Measurements from ENCODE around the gene ZPR1.

The ZPR1 gene

GRCh38 chr11:116792869-116793771 is 5.3 kb upstream of the ZPR1 start:
- no peak for DNase-seq (ENCODE audit: low spot score)

GRCh38 chr11:116792144-116792868 is 4.5 kb upstream of the ZPR1 start:
- DNase-seq (ENCODE audit: low spot score), result no peak

DNA sequence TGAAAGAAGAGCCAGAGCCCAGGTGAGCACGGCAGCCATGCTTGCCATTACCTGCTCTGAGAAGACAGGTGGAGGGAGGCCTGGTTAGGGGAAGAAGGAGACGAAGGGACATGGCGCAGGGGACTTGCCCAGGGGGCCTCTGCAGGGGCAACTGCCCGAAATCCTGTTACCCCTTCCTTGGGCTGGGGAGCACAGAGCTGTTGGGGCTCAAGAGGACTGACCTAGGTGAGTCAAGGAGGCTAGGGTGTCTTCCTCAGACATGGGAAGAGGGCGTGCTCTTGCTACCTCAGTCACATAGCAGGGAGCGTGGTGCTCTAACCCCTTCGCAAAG is 4.0 kb upstream of the ZPR1 start, which contains the start of gene APOA5:
TSS of gene APOA5 (minus strand) at position 67 of the 331 bp plus-strand sequence. CDS start at position 48, 19 bp downstream.
- no peak for DNase-seq (ENCODE audit: low spot score)

GRCh38 chr11:116791002-116791812 is 3.4 kb upstream of the ZPR1 start:
- peak; percentile 61 for DNase-seq (ENCODE audit: low spot score)

- no peak for DNase-seq (ENCODE audit: low spot score)
Measured at GRCh38 chr11:116790167-116791001, 2.6 kb upstream of the ZPR1 start.

GRCh38 chr11:116788975-116789374 is 1.2 kb upstream of the ZPR1 start:
- no peak for DNase-seq (ENCODE audit: low spot score)

DNA sequence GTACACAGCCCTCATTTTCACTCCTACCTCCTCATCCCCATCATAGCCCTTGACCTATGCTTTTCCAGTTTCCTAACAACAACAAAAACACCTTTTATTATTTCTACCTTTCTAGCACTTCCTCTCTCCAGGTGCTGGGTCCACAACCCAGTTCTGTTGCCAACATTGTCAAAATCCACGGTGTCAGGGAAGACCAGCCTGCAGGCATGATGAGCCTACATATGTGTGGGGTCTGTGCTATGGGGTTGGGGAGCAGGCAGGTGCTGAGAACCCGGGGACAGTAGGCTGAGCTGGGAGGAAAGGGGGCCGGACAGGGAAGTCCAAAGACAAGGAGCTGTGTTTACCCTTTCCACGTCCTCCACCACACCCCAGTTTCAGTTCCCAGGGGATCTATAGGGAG is 711 bp upstream of the ZPR1 start:
- no peak for DNase-seq (ENCODE audit: low spot score)

DNA sequence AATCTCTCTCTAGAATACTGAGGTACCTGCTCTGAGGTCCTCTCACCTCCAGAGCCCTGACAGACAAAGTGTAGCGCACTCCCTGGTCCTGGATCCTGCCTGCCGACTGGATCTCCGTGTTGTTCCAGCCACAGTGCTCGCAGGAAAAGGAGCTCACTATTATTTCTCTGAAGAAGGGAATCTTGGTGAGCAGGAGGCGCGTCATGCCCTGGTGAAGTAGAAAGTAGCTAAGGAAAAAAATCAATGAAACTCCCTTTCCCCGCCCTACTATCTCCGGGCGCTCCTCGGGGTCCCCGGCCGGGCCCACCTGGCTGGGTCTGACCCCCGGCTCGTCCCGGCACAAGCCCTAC is 412 bp downstream of the ZPR1 start:
- DNase-seq (ENCODE audit: low spot score), result no peak

- no peak for DNase-seq (ENCODE audit: low spot score)
Measured at GRCh38 chr11:116786966-116787365, 857 bp downstream of the ZPR1 start.

GRCh38 chr11:116786326-116786725 is 1.5 kb downstream of the ZPR1 start:
- no peak for DNase-seq (ENCODE audit: low spot score)

- no peak for DNase-seq (ENCODE audit: low spot score)
Measured at GRCh38 chr11:116782728-116783127, 5.1 kb downstream of the ZPR1 start.

- DNase-seq (ENCODE audit: low spot score), result no peak
Measured at GRCh38 chr11:116778556-116778955, 9.3 kb downstream of the ZPR1 start.

GRCh38 chr11:116777056-116777455 is 10.8 kb downstream of the ZPR1 start:
- DNase-seq (ENCODE audit: low spot score), result no peak

DNA sequence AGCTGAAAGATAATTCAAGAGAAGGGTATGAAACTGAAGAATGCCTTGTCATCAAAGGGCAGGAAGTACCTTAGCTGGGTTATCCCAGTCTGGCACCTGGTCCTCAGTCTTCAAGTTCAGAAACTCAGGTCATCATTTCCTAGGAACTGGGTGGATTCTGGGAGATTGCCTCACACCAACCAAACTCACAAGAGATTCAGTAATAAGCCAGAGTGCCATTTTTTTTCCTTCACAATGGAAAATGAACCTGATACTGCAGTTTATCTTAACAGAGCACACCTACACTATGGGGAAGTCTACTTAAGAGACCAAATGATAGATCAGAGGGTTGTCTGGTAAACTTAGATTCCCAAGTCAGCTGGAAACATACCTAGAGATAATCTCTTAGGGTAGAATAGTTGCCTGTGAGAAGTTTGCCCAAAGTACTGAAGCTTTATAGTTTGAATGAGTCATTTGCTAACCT is 11.3 kb downstream of the ZPR1 start:
- no peak for DNase-seq (ENCODE audit: low spot score)

DNA sequence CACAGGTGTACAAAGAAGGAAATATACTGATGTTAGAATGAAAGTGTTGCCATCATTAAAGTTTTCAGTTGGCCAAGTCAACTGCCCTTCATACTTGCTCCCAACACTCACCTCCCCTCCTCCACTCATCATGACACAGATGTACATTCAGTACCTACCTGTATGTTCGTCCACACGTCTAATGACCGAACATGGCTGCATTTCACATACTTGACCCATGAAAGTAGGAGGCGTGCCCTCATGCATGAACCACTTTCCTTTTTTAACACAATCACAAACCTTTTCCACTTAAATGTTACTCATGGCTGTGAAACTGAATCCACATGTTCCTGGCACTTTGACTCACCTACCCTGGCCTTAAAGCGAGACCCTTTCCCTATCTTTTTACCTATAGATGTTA is 11.8 kb downstream of the ZPR1 start:
- no peak for DNase-seq (ENCODE audit: low spot score)

DNA sequence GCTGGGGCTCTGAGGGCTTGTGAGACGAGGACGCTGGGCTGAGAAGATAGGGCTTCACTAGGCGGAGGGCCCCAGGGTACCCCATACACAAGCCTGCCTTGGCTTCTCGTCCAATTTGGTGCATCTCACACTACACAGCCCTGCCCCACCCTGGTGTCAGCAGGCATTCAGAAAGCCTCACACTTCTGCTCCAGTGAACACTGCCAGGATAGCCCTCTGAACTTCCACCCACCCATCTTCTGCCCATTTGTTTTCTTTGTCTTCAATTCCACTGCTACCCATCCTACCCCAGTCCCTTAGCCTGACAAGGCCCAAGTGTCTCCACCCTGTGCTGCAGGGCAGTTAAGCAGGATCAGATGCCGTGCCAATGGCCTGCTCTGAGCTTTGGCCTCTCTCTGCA is 13.2 kb downstream of the ZPR1 start:
- no peak for DNase-seq (ENCODE audit: low spot score)

GRCh38 chr11:116773203-116774097 is 14.4 kb downstream of the ZPR1 start:
- DNase-seq (ENCODE audit: low spot score), result no peak

DNA sequence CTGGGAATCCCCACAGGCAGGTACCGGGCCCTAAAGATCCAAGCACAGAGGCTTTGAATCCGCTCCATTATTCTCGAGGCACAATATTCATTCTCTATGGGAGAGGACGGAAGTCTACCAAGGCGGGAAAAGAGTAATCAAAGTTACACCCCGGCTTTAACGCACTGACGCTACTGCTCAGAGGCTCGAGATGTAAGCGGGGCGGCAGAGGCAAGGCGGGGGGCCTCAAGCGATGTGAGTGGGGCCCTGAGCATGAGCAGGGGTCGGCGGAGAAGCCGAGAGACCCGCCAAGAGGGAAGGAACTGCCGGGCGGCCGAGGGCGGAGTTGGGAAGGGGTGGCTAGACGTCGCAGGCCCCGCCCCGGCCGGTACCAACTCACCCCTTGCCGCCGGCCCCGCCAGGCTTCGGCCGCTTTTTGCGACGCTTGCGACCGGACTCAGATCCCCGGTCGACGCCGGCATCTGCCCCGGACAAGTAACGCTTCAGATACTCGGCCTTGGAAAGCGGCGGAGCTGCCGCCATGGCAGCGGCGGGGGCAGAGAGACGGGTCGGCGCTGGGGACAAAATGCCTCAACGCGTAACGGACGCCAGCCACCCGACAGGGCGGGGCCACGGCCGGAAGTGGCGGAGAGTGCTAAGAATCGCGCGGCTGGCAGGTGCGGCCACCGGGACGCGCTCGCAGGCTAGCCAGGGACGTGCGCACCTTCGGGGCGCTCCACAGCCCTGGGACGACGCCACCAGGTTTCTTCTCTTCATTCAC is 15.2 kb downstream of the ZPR1 start, which contains the start of gene BUD13:
TSS of gene BUD13 (minus strand) at position 545 of the 760 bp plus-strand sequence. CDS start at position 522, 23 bp downstream.
- DNase-seq (ENCODE audit: low spot score), result peak; percentile 75

- DNase-seq (ENCODE audit: low spot score), result no peak
Measured at GRCh38 chr11:116771935-116772334, 15.9 kb downstream of the ZPR1 start.

Measured in SK-N-DZ (cell line).